Neuronal stem cell (in vitro differentiated cells): ENCODE results near the gene ATP5ME.
A peak's percentile ranks its signal among the peaks of the same experiment; 100 is the strongest.

Experiments used
- DNase-seq: peaks from one replicate; pipeline ENCODE4 v3.0.0-alpha.2; 2013; ENCODE audit warnings: low spot score
- H2AFZ ChIP-seq: one replicate; pipeline ENCODE4 v1.6.1; 2013; ENCODE audit warnings: mild to moderate bottlenecking, low read length, inconsistent platforms
- H2AK5ac ChIP-seq: 2 replicates; pipeline ENCODE4 v1.6.1; 2013; ENCODE audit warnings: low read depth, mild to moderate bottlenecking, inconsistent platforms, low read length, moderate library complexity, mixed read lengths
- H2BK120ac ChIP-seq: 2 replicates; pipeline ENCODE4 v1.6.1; 2013; ENCODE audit warnings: low read depth, mild to moderate bottlenecking, inconsistent platforms, low read length, moderate library complexity, mixed read lengths
- H2BK12ac ChIP-seq: one replicate; pipeline ENCODE4 v1.6.1; 2013; ENCODE audit warnings: low read length, inconsistent platforms
- H2BK15ac ChIP-seq: 2 replicates; pipeline ENCODE4 v1.6.1; 2013; ENCODE audit warnings: mild to moderate bottlenecking, low read length, inconsistent platforms, mixed read lengths
- H2BK5ac ChIP-seq: one replicate; pipeline ENCODE4 v1.6.1; 2013; ENCODE audit warnings: inconsistent platforms, mild to moderate bottlenecking, low read length, moderate library complexity
- H3K14ac ChIP-seq: one replicate; pipeline ENCODE4 v1.6.1; 2013; ENCODE audit warnings: low read length, inconsistent platforms
- H3K18ac ChIP-seq: 2 replicates; pipeline ENCODE4 v1.6.1; 2013; ENCODE audit warnings: low read length, inconsistent platforms
- H3K23ac ChIP-seq: 2 replicates; pipeline ENCODE4 v1.6.1; 2013; ENCODE audit warnings: low read depth, mild to moderate bottlenecking, mixed read lengths, low read length, inconsistent platforms; ENCODE audit not compliant: poor library complexity
- H3K27ac ChIP-seq: replicated peaks from 3 replicates; pipeline ENCODE4 v1.5.1; 2013; ENCODE audit warnings: low read length, inconsistent platforms
- H3K27me3 ChIP-seq, 3 experiments: 2 replicates each; pipeline ENCODE4 v1.6.1; 2013; ENCODE audit warnings: low read length in 3 of 3, mild to moderate bottlenecking in 2 of 3, inconsistent platforms in 1 of 3, low read depth in 1 of 3, mixed read lengths in 1 of 3, moderate library complexity in 1 of 3; ENCODE audit not compliant: control insufficient read depth in 3 of 3, insufficient read depth in 3 of 3
- H3K36me3 ChIP-seq, 2 donors: replicated peaks in 1 of 2; 2 replicates each; pipeline ENCODE4 v1.6.1; 2013; ENCODE audit warnings: low read length in 2 of 2; ENCODE audit not compliant: control insufficient read depth in 2 of 2, insufficient read depth in 2 of 2
- H3K4ac ChIP-seq: 2 replicates; pipeline ENCODE4 v1.6.1; 2013; ENCODE audit warnings: inconsistent platforms, mild to moderate bottlenecking, low read length, moderate library complexity
- H3K4me1 ChIP-seq, 2 donors: 1 replicate in 1 of 2; 2 replicates in 1 of 2; pipeline ENCODE4 v1.6.1; 2013; ENCODE audit warnings: low read length in 2 of 2, low read depth in 1 of 2; ENCODE audit not compliant: control insufficient read depth in 2 of 2, insufficient read depth in 1 of 2
- H3K4me2 ChIP-seq: one replicate; pipeline ENCODE4 v1.6.1; 2013; ENCODE audit warnings: mild to moderate bottlenecking, low read length, inconsistent platforms; ENCODE audit not compliant: insufficient read depth, poor library complexity, severe bottlenecking
- H3K4me3 ChIP-seq, 2 donors: 2 replicates each; pipeline ENCODE4 v1.5.1; 2013; ENCODE audit warnings: low read length in 2 of 2, mild to moderate bottlenecking in 2 of 2, inconsistent platforms in 1 of 2, moderate library complexity in 1 of 2
- H3K79me1 ChIP-seq: one replicate; pipeline ENCODE4 v1.6.1; 2013; ENCODE audit warnings: low read depth, mild to moderate bottlenecking, inconsistent platforms, low read length, moderate library complexity
- H3K9ac ChIP-seq: one replicate; pipeline ENCODE4 v1.6.1; 2013; ENCODE audit warnings: mild to moderate bottlenecking, low read depth, low read length, inconsistent platforms; ENCODE audit not compliant: poor library complexity
- H3K9me3 ChIP-seq, 2 donors: replicated peaks in 1 of 2; 2 replicates each; pipeline versions ENCODE3 to v1.6.1; 2013; ENCODE audit warnings: low read length in 2 of 2, mild to moderate bottlenecking in 2 of 2, inconsistent platforms in 1 of 2, low read depth in 1 of 2, mixed read lengths in 1 of 2, moderate library complexity in 1 of 2; ENCODE audit not compliant: control insufficient read depth in 2 of 2, insufficient read depth in 1 of 2
- H4K8ac ChIP-seq: one replicate; pipeline ENCODE4 v1.6.1; 2013; ENCODE audit warnings: low read depth, mild to moderate bottlenecking, inconsistent platforms, low read length, moderate library complexity
- H4K91ac ChIP-seq: one replicate; pipeline ENCODE4 v1.6.1; 2013; ENCODE audit warnings: low read length, low read depth, mild to moderate bottlenecking, inconsistent platforms; ENCODE audit not compliant: poor library complexity
- WGBS, 2 donors: extraction: QIAGEN DNeasy Blood & Tissue Kit; methylation state at CpG; one replicate each; pipeline ENCODE4 v1.1.7; 2013; ENCODE audit warnings: missing lambda C conversion rate in 2 of 2, mixed read lengths in 1 of 2; ENCODE audit not compliant: insufficient read length in 2 of 2, insufficient replicate concordance in 1 of 2; ENCODE audit errors: extremely low coverage in 2 of 2; 5-methylcytosine and 5-hydroxymethylcytosine counted together

The ATP5ME gene

GRCh38 chr4:625631-626161, 48.4 kb downstream of the ATP5ME start:
- Histone ChIP-seq H4K91ac (peak overlapping the region; percentile 64), H2BK15ac (peak overlapping the region; percentile 95), H3K36me3 (no peaks in the 10 kb centered on the region), H3K9me3 (peaks cover 0 to 2% of the 10 kb centered on the region in 2 donors), H2BK120ac (peak overlapping the region; percentile 56), H4K8ac (no peak overlapping the region), H3K14ac (peak overlapping the region; percentile 67), H3K18ac (peak overlapping the region; percentile 20), H3K4me1 (peaks cover 3 to 16% of the 10 kb centered on the region in 2 donors), H2AFZ (peak overlapping the region; percentile 79), H2AK5ac (peak overlapping the region; percentile 95), H3K23ac (peak overlapping the region; percentile 61), H3K79me1 (no peaks in the 10 kb centered on the region), H2BK12ac (peak overlapping the region; percentile 80), H3K4me2 (no peak overlapping the region), H3K4ac (no peak overlapping the region), H3K27ac (no peak overlapping the region), H3K4me3 (no peak overlapping the region), H3K9ac (no peak overlapping the region), H2BK5ac (peak overlapping the region; percentile 62), H3K27me3 (peaks cover 0 to 12% (median 3%) of the 10 kb centered on the region in 3 experiments)
- DNase-seq, result no peak
- no CpG with 5 or more reads among the region's 39 CpGs for WGBS, 2 donors

GRCh38 chr4:624705-625590, 49.1 kb downstream of the ATP5ME start, which contains the start of gene PDE6B:
TSS of gene PDE6B (plus strand) at chr4:625573. CDS start at chr4:625627, 54 bp downstream.
- Histone ChIP-seq H3K27ac (peak within 1 kb of the TSS; percentile 77), H2BK15ac (peak within 1 kb of the TSS; percentile 95), H3K23ac (peak within 1 kb of the TSS; percentile 61), H4K8ac (peak within 1 kb of the TSS; percentile 54), H3K4me2 (no peak within 1 kb of the TSS), H3K4ac (no peak within 1 kb of the TSS), H3K79me1 (no peaks in the 10 kb centered on the region), H3K18ac (peak within 1 kb of the TSS; percentile 88), H3K4me1 (peaks cover 3 to 16% of the 10 kb centered on the region in 2 donors), H2AK5ac (peak within 1 kb of the TSS; percentile 95), H3K14ac (peak within 1 kb of the TSS; percentile 90), H4K91ac (peak within 1 kb of the TSS; percentile 64), H2BK120ac (peak within 1 kb of the TSS; percentile 56), H3K4me3 (peak within 1 kb of the TSS in 1 of 2 donors; percentile 17), H3K27me3 (peaks cover 0 to 11% (median 3%) of the 10 kb centered on the region in 3 experiments), H3K9me3 (peaks cover 0 to 2% of the 10 kb centered on the region in 2 donors), H3K36me3 (no peaks in the 10 kb centered on the region), H3K9ac (peak within 1 kb of the TSS; percentile 79), H2AFZ (peak within 1 kb of the TSS; percentile 79), H2BK12ac (peak within 1 kb of the TSS; percentile 80), H2BK5ac (peak within 1 kb of the TSS; percentile 62)
- whole genome bisulfite sequencing, 2 donors, result no CpG with 5 or more reads among the region's 21 CpGs
- DNase-seq, result peak; percentile 40

GRCh38 chr4:623914-624566, 50.0 kb downstream of the ATP5ME start:
- DNase-seq, result no peak
- WGBS, 2 donors, result no CpG with 5 or more reads among the region's 29 CpGs
- peak overlapping the region; percentile 85 for H3K14ac ChIP-seq

More at GRCh38 chr4:623914-624566, 50.0 kb downstream of the ATP5ME start:
- Histone ChIP-seq H3K9me3 (peaks cover 0 to 2% of the 10 kb centered on the region in 2 donors), H3K79me1 (no peaks in the 10 kb centered on the region), H4K91ac (no peak overlapping the region), H3K9ac (no peak overlapping the region), H3K27ac (no peak overlapping the region), H3K36me3 (no peaks in the 10 kb centered on the region), H2BK12ac (peak overlapping the region; percentile 48), H2AFZ (no peak overlapping the region), H3K23ac (no peak overlapping the region), H2BK15ac (peak overlapping the region; percentile 18), H3K27me3 (peaks cover 0 to 5% (median 3%) of the 10 kb centered on the region in 3 experiments), H3K4me3 (peak overlapping the region in 1 of 2 donors; percentile 17), H2AK5ac (peak overlapping the region; percentile 95), H3K4ac (no peak overlapping the region), H2BK120ac (no peak overlapping the region), H2BK5ac (peak overlapping the region; percentile 62), H3K4me2 (no peak overlapping the region), H3K4me1 (peaks cover 3 to 16% of the 10 kb centered on the region in 2 donors), H4K8ac (peak overlapping the region; percentile 53), H3K18ac (peak overlapping the region; percentile 86)
